CD14-positive monocyte (primary cell): ENCODE measurements around the gene ADAMTS17. TPM values are rescaled to one million over a fixed set of nuclear protein-coding genes. Genes with fewer than 3 reads are reported as not detected.

Experiments
- DNase-seq, 3 donors: peaks; one replicate each; pipeline ENCODE4 v3.0.0-alpha.2; 2011 to 2022
- H2AFZ ChIP-seq: 2 replicates; pipeline ENCODE4 v1.6.0; 2012; ENCODE audit warnings: mild to moderate bottlenecking, low read depth, low read length, inconsistent platforms; ENCODE audit not compliant: insufficient read depth, poor library complexity, severe bottlenecking
- H3K27ac ChIP-seq, 2 donors: 1 replicate in 1 of 2; 2 replicates in 1 of 2; pipeline ENCODE4 v1.5.1; 2012 to 2013; ENCODE audit warnings: low read length in 2 of 2, control low read depth in 1 of 2, inconsistent platforms in 1 of 2, low read depth in 1 of 2, mild to moderate bottlenecking in 1 of 2
- H3K27me3 ChIP-seq, 2 donors: one replicate each; pipeline versions ENCODE4 v1.6.0 to v1.6.1; 2011 to 2013; ENCODE audit warnings: low read length in 2 of 2; ENCODE audit not compliant: control insufficient read depth in 2 of 2, insufficient read depth in 2 of 2
- H3K36me3 ChIP-seq, 2 donors: replicated peaks in 1 of 2; 1 replicate in 1 of 2; 2 replicates in 1 of 2; pipeline versions ENCODE4 v1.5.1 to v1.6.1; 2012 to 2013; ENCODE audit warnings: low read length in 2 of 2, control low read depth in 1 of 2, inconsistent platforms in 1 of 2, mild to moderate bottlenecking in 1 of 2; ENCODE audit not compliant: insufficient read depth in 2 of 2, control insufficient read depth in 1 of 2
- H3K4me1 ChIP-seq, 2 donors: 1 replicate in 1 of 2; 2 replicates in 1 of 2; pipeline versions ENCODE4 v1.5.1 to v1.6.1; 2012 to 2013; ENCODE audit warnings: low read length in 2 of 2, control low read depth in 1 of 2, inconsistent platforms in 1 of 2, mild to moderate bottlenecking in 1 of 2, moderate library complexity in 1 of 2; ENCODE audit not compliant: insufficient read depth in 2 of 2, control insufficient read depth in 1 of 2
- H3K4me2 ChIP-seq: replicated peaks from 2 replicates; pipeline ENCODE3; 2012; ENCODE audit warnings: low read length, moderate library complexity, mild to moderate bottlenecking; ENCODE audit not compliant: poor library complexity, severe bottlenecking; ENCODE audit errors: extremely low read depth
- H3K4me3 ChIP-seq, 3 experiments: fragments of 200-600 bp in 1 of 3; sonication (generic) in 1 of 3; replicated peaks in 1 of 3; 1 replicate in 2 of 3; 2 replicates in 1 of 3; pipeline ENCODE4 v1.5.1; 2011 to 2013; ENCODE audit warnings: low read length in 3 of 3, mild to moderate bottlenecking in 3 of 3, control low read depth in 2 of 3, low read depth in 2 of 3, inconsistent platforms in 1 of 3, moderate library complexity in 1 of 3
- H3K79me2 ChIP-seq: 2 replicates; pipeline ENCODE4 v1.6.0; 2012; ENCODE audit warnings: mild to moderate bottlenecking, control low read depth, inconsistent platforms, low read length, moderate library complexity; ENCODE audit not compliant: insufficient read depth
- H3K9ac ChIP-seq: 2 replicates; pipeline ENCODE4 v1.6.0; 2017; ENCODE audit warnings: low read length, mild to moderate bottlenecking; ENCODE audit not compliant: insufficient read depth, poor library complexity, severe bottlenecking
- H3K9me3 ChIP-seq, 2 donors: replicated peaks in 1 of 2; 1 replicate in 1 of 2; 2 replicates in 1 of 2; pipeline versions ENCODE4 v1.5.1 to v1.6.1; 2012 to 2013; ENCODE audit warnings: low read length in 2 of 2, control low read depth in 1 of 2; ENCODE audit not compliant: control insufficient read depth in 1 of 2, insufficient read depth in 1 of 2
- H4K20me1 ChIP-seq: 2 replicates; pipeline ENCODE4 v1.6.0; 2012; ENCODE audit warnings: mild to moderate bottlenecking, low read length, control low read depth, moderate library complexity; ENCODE audit not compliant: insufficient read depth
- H3K27ac Mint-ChIP-seq, 7 donors: one replicate each; pipeline ENCODE4 v1.8.0; 2020; ENCODE audit warnings: mild to moderate bottlenecking in 7 of 7, mixed read lengths in 7 of 7, moderate library complexity in 6 of 7, inconsistent platforms in 2 of 7
- H3K27me3 Mint-ChIP-seq, 3 donors: one replicate each; pipeline ENCODE4 v1.8.0; 2021 to 2022; ENCODE audit warnings: low read depth in 3 of 3, mild to moderate bottlenecking in 3 of 3, mixed read lengths in 3 of 3, moderate library complexity in 3 of 3, inconsistent platforms in 1 of 3
- H3K36me3 Mint-ChIP-seq, 2 donors: one replicate each; pipeline ENCODE4 v1.8.0; 2020; ENCODE audit warnings: mixed read lengths in 2 of 2, inconsistent platforms in 1 of 2, mild to moderate bottlenecking in 1 of 2
- H3K4me1 Mint-ChIP-seq: one replicate; pipeline ENCODE4 v1.8.0; 2020; ENCODE audit warnings: mild to moderate bottlenecking, mixed read lengths
- H3K4me3 Mint-ChIP-seq, 2 donors: one replicate each; pipeline ENCODE4 v1.8.0; 2020; ENCODE audit warnings: mild to moderate bottlenecking in 2 of 2, mixed read lengths in 2 of 2, moderate library complexity in 1 of 2
- H3K9me3 Mint-ChIP-seq, 7 donors: one replicate each; pipeline ENCODE4 v1.8.0; 2020 to 2022; ENCODE audit warnings: mixed read lengths in 7 of 7, mild to moderate bottlenecking in 6 of 7, moderate library complexity in 6 of 7, inconsistent platforms in 2 of 7
- WGBS: methylation state at CpG from one replicate; pipeline ENCODE4 v1.1.5; 2013; ENCODE audit warnings: missing lambda C conversion rate; ENCODE audit not compliant: insufficient coverage; 5-methylcytosine and 5-hydroxymethylcytosine counted together
- intact Hi-C, 2 donors: fragments of 100-400 bp; cut with micrococcal nuclease; formaldehyde crosslinking; loops; one replicate each; pipeline versions ENCODE4 v1.15.0 to v1.15.1; 2023
- polyA plus RNA-seq, 3 donors: library from polyadenylated mRNA; depleted of rRNA in 1 of 3; unstranded in 2 of 3; stranded (reverse) in 1 of 3; fragments of 300-500 nt in 2 of 3; fragments of >200 nt in 1 of 3; fragmentation: Illumina TruSeq in 2 of 3; gene quantifications; 1 replicate in 2 of 3; 2 replicates in 1 of 3; pipeline ENCODE4 v1.2.3, GENCODE V29; 2012 to 2021
- TF ChIP-seq, protein P1 (sequence below): fragments of 200-600 bp; IDR thresholded peaks from one replicate; pipeline ENCODE4 v1.8.0; 2022; ENCODE audit warnings: antibody characterized with exemption, mild to moderate bottlenecking

ADAMTS17 gene
- polyA plus RNA-seq, 3 donors = 0.03 to 0.25 TPM; not detected in 1

DNA sequence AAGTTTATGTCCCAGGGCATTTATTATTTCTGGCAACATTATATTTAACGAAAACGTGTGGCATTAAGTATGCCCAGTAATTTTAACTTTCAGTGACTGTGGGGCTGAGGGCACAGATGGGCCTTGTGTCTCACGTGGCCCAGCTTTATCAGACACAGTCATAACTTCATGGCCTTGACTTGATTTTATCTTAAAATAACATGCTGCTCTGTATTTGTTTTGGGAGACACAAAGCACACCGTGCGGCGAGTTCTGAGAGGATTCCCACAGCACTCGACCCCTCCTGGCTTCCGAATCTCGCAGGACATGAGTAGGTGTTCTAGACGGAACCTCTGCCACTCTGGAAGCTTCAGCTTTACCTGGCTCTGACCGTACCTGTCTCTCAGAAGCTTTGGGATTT lies 180.8 kb downstream of the ADAMTS17 start:
- Histone ChIP-seq H2AFZ (no peak overlapping the region), H3K4me2 (no peak overlapping the region), H3K4me3 (no peak overlapping the region), H3K79me2 (no peaks in the 10 kb centered on the region), H3K27ac (no peak overlapping the region), H3K9me3 (no peaks in the 10 kb centered on the region), H3K4me1 (no peaks in the 10 kb centered on the region), H3K27me3 (no peaks in the 10 kb centered on the region), H3K36me3 (no peaks in the 10 kb centered on the region), H3K9ac (no peak overlapping the region), H4K20me1 (no peaks in the 10 kb centered on the region)
- TF ChIP-seq, protein P1, sequence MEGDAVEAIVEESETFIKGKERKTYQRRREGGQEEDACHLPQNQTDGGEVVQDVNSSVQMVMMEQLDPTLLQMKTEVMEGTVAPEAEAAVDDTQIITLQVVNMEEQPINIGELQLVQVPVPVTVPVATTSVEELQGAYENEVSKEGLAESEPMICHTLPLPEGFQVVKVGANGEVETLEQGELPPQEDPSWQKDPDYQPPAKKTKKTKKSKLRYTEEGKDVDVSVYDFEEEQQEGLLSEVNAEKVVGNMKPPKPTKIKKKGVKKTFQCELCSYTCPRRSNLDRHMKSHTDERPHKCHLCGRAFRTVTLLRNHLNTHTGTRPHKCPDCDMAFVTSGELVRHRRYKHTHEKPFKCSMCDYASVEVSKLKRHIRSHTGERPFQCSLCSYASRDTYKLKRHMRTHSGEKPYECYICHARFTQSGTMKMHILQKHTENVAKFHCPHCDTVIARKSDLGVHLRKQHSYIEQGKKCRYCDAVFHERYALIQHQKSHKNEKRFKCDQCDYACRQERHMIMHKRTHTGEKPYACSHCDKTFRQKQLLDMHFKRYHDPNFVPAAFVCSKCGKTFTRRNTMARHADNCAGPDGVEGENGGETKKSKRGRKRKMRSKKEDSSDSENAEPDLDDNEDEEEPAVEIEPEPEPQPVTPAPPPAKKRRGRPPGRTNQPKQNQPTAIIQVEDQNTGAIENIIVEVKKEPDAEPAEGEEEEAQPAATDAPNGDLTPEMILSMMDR = no peak
- Mint-ChIP-seq H3K36me3 (no peaks in the 10 kb centered on the region), H3K9me3 (peaks cover 0 to 13% (median 3%) of the 10 kb centered on the region in 7 donors), H3K4me1 (no peaks in the 10 kb centered on the region), H3K27me3 (peaks cover 0 to 4% (median 0%) of the 10 kb centered on the region in 3 donors), H3K27ac (no peak overlapping the region), H3K4me3 (no peak overlapping the region)
- no peak for DNase-seq
- WGBS = 98% methylated on average over 7 of the region's 11 CpGs
- intact Hi-C loops = no loop called here

DNA sequence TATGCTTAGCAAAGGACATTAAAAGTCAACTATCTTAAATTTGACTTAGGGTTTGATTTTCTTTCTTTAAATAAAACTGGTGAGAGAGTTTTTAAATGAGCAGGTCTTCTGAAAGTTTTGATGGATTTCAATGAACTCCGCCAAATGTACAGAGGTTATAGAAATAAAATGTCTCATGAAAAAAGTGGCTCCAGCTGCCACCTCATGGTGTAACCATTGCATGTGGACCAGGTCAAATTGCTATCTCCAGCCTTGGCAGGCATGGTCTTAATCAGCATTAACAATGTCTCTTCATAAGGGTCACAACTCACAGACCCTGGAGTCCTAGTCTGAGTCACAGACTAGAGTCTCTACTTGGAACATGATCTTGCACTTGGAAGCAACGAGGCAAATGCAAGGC lies 182.3 kb downstream of the ADAMTS17 start:
- 75% methylated on average over 2 of the region's 2 CpGs for WGBS
- no peaks in the 10 kb centered on the region for H3K4me1 ChIP-seq
- no peak overlapping the region for H3K27ac Mint-ChIP-seq
- H4K20me1 ChIP-seq = no peaks in the 10 kb centered on the region
- H3K27ac ChIP-seq = no peak overlapping the region
- no peaks in the 10 kb centered on the region for H3K36me3 Mint-ChIP-seq
- H3K4me1 Mint-ChIP-seq = no peaks in the 10 kb centered on the region
- intact Hi-C loops = no loop called here
- H3K27me3 Mint-ChIP-seq = peaks cover 0 to 4% (median 0%) of the 10 kb centered on the region in 3 donors
- peaks cover 0 to 13% (median 3%) of the 10 kb centered on the region in 7 donors for H3K9me3 Mint-ChIP-seq
- no peak overlapping the region for H3K9ac ChIP-seq
- H3K36me3 ChIP-seq = no peaks in the 10 kb centered on the region
- no peak for DNase-seq
- H3K79me2 ChIP-seq = no peaks in the 10 kb centered on the region
- no peaks in the 10 kb centered on the region for H3K27me3 ChIP-seq
- H3K4me3 Mint-ChIP-seq = no peak overlapping the region
- no peaks in the 10 kb centered on the region for H3K9me3 ChIP-seq
- no peak overlapping the region for H3K4me2 ChIP-seq
- TF ChIP-seq, protein P1 = no peak
- H3K4me3 ChIP-seq = no peak overlapping the region
- no peak overlapping the region for H2AFZ ChIP-seq
